Endothelial cell (in vitro differentiated cells): ENCODE data around the gene SART3. TPM values are rescaled to one million over a fixed set of nuclear protein-coding genes. Genes with fewer than 3 reads are reported as not detected.

ENCODE experiments used
- DNase-seq: peaks from one replicate; pipeline ENCODE4 v3.0.0; 2021; ENCODE audit warnings: low spot score
- H3K27ac Mint-ChIP-seq: one replicate; pipeline ENCODE4 v1.8.0; 2021; ENCODE audit warnings: mixed read lengths, inconsistent platforms; ENCODE audit not compliant: unreplicated experiment
- H3K27me3 Mint-ChIP-seq: one replicate; pipeline ENCODE4 v1.8.0; 2021; ENCODE audit warnings: mild to moderate bottlenecking, moderate library complexity, mixed read lengths, inconsistent platforms; ENCODE audit not compliant: unreplicated experiment
- H3K36me3 Mint-ChIP-seq: one replicate; pipeline ENCODE4 v1.8.0; 2021; ENCODE audit warnings: mild to moderate bottlenecking, low read depth, mixed read lengths, inconsistent platforms; ENCODE audit not compliant: unreplicated experiment
- H3K4me1 Mint-ChIP-seq: one replicate; pipeline ENCODE4 v1.8.0; 2021; ENCODE audit warnings: mild to moderate bottlenecking, mixed read lengths, inconsistent platforms; ENCODE audit not compliant: unreplicated experiment
- H3K4me3 Mint-ChIP-seq: one replicate; pipeline ENCODE4 v1.8.0; 2021; ENCODE audit warnings: mild to moderate bottlenecking, mixed read lengths, inconsistent platforms; ENCODE audit not compliant: unreplicated experiment
- H3K9me3 Mint-ChIP-seq: one replicate; pipeline ENCODE4 v1.8.0; 2021; ENCODE audit warnings: mixed read lengths, inconsistent platforms; ENCODE audit not compliant: unreplicated experiment
- total RNA-seq: library from RNA; stranded (reverse); fragmentation: NEBNext Ultra II Directional; extraction: Animal tissue kit (Norgen Biotek cat#: 25700); gene quantifications from one replicate; pipeline ENCODE4 v1.2.1, GENCODE V29; 2021; ENCODE audit not compliant: unreplicated experiment
- TF ChIP-seq, protein P1 (sequence below): fragments of 200-600 bp; sonication (generic); IDR thresholded peaks from one replicate; pipeline ENCODE4 v1.5.0; 2021; ENCODE audit warnings: antibody characterized with exemption; ENCODE audit not compliant: unreplicated experiment

The SART3 gene
- total RNA-seq, 1 donor from 2014 or later = 67.8 TPM

DNA sequence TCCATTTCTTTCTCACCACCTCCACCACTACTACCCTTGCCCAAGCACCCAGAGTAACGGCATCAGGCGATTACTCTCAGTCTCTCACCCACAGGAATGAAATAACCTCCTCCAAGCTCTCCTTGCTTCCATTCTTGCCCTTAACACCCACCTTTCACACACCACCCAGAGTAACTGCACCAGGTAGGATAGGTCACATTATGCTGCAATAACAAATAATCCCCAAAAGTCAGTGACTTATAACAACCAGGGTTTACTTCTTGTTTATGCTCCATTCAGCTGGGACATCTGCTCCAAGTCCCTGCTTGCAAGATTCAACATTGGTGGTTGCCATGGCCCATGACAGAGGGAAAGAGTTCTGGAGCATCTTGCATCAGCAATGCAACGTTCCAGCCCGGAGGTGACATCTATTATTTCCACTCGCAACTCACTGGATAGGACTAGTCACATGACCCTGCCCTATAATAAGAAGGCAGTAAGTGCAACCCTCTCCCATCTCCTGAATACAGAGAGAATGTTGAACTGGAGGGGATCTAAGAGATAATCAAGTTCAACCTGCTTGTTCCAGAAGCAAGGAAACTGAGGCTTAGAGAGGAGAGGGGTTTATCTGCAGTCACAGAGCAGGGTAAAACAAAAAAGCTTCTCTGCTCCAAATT is 87.4 kb downstream of the SART3 start:
- Mint-ChIP-seq H3K27ac (no peak overlapping the region), H3K4me3 (no peak overlapping the region), H3K4me1 (no peaks in the 10 kb centered on the region), H3K36me3 (no peaks in the 10 kb centered on the region), H3K9me3 (no peaks in the 10 kb centered on the region), H3K27me3 (no peaks in the 10 kb centered on the region)
- TF ChIP-seq, protein P1, sequence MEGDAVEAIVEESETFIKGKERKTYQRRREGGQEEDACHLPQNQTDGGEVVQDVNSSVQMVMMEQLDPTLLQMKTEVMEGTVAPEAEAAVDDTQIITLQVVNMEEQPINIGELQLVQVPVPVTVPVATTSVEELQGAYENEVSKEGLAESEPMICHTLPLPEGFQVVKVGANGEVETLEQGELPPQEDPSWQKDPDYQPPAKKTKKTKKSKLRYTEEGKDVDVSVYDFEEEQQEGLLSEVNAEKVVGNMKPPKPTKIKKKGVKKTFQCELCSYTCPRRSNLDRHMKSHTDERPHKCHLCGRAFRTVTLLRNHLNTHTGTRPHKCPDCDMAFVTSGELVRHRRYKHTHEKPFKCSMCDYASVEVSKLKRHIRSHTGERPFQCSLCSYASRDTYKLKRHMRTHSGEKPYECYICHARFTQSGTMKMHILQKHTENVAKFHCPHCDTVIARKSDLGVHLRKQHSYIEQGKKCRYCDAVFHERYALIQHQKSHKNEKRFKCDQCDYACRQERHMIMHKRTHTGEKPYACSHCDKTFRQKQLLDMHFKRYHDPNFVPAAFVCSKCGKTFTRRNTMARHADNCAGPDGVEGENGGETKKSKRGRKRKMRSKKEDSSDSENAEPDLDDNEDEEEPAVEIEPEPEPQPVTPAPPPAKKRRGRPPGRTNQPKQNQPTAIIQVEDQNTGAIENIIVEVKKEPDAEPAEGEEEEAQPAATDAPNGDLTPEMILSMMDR = no peak
- no peak for DNase-seq

Other genes starting within 250 kb of the SART3 start
- 0.51 TPM for gene CMKLR1, start 221.9 kb downstream of the SART3 start, total RNA-seq
- 5.5 TPM for gene FICD, start 45.9 kb downstream of the SART3 start, total RNA-seq
- 67.8 TPM for gene ISCU, start 1.4 kb upstream of the SART3 start, total RNA-seq
- 0.36 TPM for gene TMEM119, start 36.9 kb upstream of the SART3 start, total RNA-seq
- 1.6 TPM for gene SELPLG, start 72.7 kb upstream of the SART3 start, total RNA-seq
- gene CORO1C, start 170.3 kb upstream of the SART3 start, total RNA-seq = 380 TPM